ENCODE measurements around the gene SDHAF1.
A peak's percentile ranks its signal among the peaks of the same experiment; 100 is the strongest.

Gene SDHAF1

GRCh38 chr19:35987571-35987896 is 7.5 kb upstream of the SDHAF1 start:
- no peak for DNase-seq

DNA sequence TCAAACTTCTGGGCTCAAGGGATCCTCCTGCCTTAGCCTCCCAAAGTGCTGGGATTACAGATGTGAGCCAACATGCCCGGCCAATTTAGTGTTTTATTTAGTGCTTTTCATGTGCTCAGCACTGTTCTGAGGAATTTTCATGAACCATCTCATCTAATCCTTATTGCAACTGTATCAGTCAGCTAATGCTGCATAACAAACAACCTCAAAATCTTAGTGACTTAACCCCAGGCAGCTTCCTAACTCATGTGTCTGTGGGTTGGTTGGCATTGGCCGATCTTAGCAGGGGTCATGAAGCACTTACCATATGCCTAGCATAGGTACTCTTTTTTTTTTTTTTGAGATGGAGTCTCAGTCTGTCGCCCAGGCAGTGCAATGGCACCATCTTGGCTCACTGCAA is 6.2 kb upstream of the SDHAF1 start:
- no peak for DNase-seq

- no peak for DNase-seq
Observed at GRCh38 chr19:35990156-35990555, 4.8 kb upstream of the SDHAF1 start.

GRCh38 chr19:35990771-35991730 is 3.9 kb upstream of the SDHAF1 start:
- no peak for DNase-seq

DNA sequence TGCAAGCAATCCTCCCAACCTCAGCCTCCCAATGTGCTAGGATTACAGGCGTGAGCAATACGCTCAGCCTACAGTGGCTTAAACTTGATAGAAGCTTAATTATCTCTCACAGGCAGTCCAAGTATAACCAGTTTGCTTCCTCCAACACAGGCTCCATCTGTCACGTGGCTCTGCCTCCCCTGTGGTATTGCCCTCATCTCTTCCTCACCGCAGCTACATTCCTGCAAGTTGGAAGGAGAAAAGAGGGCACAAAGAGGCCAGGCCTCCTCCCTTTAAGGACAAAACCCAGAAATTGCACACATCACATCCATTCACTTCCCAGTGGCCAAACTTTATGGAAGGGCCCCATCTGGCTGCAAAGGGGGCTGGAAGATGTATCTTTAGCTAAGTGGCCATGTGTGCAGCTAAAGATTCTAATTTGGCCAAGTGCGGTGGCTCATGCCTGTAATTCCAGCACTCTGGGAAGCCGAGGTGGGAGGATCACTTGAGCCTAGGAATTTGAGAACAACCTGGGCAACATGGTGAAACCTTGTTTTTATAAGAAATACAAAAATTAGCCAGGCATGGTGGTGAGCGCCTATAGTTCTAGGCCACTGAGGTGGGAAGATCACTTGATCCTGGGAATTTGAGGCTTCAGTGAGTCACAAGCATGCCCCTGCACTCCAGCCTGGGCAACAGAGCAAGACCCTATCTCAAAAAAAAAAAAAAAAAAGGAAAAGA is 3.1 kb upstream of the SDHAF1 start:
- no peak for DNase-seq

DNA sequence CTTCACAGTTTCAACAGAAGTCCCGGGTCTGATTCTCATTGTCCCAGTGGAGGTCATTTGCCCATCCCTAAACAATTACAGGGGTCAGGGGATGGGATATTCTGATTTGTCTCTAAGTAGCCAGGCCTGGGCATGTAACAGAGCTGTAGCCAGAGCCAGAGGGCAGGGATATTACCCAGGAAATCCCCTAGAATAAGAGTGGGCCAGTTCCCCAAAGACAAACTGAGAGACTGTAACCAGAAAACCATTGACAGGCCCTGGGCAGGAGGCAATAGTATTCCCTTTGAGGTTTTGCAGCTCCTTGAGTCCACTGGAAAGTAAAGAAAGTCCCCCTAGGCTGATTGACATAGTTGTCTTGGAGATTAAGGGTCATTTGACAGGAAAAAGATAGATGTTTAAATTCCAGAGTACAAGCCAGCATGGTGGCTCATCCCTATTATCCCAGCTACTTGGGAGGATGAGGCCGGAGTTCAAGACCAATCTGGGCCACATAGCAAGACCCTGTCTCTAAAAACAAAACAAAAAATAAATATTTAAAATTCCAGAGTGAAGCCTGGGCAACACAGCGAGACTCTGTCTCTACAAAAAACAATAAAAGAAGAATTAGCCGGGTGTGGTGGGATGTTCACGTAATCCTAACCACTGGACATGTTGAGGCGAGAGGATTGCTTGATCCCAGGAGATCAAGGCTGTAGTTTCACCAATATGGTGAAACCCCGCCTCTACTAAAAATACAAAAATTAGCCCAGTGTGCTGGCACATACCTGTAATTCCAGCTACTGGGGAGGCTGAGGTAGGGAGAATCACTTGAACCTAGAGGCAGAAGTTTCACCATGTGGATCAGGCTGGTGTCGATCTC is 1.9 kb upstream of the SDHAF1 start:
- no peak for DNase-seq

GRCh38 chr19:35993923-35994598 is 927 bp upstream of the SDHAF1 start:
- DNase-seq: no peak

GRCh38 chr19:35996777-35997176 is 1.8 kb downstream of the SDHAF1 start:
- no peak for DNase-seq

- no peak for DNase-seq
Observed at GRCh38 chr19:36001605-36002004, 6.6 kb downstream of the SDHAF1 start.

- no peak for DNase-seq
Observed at GRCh38 chr19:36003284-36003683, 8.3 kb downstream of the SDHAF1 start.

DNA sequence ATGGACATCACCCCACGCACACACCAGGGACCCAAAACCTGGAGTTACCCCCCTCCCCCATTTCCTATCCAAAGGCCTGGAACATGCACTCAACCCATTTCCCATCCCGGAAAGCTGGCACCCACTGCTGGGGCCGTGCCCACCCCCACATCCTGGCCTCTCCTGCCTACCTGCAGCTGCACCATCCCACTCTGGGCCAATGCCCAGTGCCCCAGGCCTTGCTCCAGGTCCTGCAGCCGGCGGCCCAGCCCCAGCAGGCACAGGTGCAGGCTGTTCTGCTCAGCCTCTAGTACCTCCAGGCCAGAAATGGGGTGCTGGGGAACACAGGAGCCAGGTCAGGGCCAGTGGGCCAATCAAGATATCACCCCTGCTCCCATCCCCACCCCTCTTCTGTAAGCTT is 12.0 kb downstream of the SDHAF1 start:
- no peak for DNase-seq

GRCh38 chr19:36008336-36008978 is 13.5 kb downstream of the SDHAF1 start, which contains the start of gene SYNE4:
Gene SYNE4, minus strand, starts transcription at chr19:36008813. Its CDS starts 132 bp downstream, at chr19:36008681.
- no peak for DNase-seq

- peak; percentile 18 for DNase-seq
Observed at GRCh38 chr19:36009220-36009619, 14.2 kb downstream of the SDHAF1 start.

GRCh38 chr19:36009633-36010379 is 14.8 kb downstream of the SDHAF1 start:
- no peak for DNase-seq

DNA sequence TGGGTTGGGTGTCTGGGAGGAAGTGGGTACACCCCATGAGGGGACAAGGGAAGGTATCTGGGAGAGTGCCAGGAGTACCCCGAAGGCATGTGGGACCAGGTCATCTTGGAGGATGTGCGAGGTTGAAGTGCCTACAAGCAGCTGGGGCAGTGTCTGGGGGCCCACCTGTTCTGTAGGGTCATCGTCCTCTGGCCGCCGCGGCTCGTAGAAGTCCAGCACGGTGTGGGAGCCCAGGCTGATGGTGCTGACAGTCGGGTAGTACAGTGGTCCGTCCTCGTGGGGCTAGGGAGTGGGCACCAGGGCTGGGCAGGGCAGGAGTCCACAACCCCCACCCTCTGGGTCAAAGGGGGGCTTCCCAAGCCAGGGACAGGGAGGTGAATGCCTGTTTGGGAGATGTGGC is 15.4 kb downstream of the SDHAF1 start:
- no peak for DNase-seq

- DNase-seq: no peak
Observed at GRCh38 chr19:36013280-36014011, 18.5 kb downstream of the SDHAF1 start.

DNA sequence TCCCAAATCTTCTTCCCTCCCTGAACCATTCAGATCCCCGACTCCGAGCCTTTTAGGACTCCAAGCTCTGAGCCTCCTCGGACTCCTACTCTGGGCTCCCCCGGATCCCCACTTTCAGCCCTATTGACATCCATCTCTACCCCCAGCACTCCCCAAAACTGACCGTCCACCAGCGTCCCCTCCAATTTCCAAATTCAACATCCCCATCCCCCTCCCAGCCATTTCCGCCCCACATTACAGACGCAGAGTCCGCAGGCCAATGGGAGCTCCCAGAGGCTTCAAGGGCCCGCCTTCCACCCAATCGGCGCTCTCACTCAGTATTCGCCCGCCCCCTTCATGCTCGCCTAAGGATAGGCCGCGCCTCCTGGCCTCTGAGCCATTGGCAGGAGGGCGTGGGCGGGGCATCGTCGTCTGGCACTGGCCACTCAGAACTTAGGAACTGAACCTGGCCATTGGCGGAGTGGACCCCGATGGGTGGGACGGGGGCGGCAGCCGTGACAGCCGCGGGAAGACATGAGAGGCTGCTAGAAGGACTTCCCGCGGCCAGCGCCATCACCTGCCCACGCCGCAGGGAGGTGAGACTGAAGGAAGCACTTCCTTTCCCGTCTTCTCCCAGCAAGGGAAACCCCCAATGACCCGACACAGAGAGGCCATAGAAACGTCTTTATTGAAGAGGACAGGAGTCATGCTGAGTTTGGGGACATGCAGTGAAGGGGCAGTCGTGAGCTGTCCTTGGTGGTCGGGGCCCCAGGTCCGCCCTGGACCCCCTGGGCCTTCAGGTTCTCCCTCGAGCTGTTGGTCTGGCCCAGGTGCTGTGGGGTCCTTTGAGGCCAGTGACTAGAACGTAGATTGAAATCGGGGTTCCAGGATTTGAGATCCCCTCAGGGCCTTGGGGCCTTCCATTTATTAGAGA is 19.3 kb downstream of the SDHAF1 start, which contains the start of gene ALKBH6:
Gene ALKBH6, minus strand, starts transcription at position 202 of the 913 bp plus-strand sequence. CDS start 816 bp downstream, outside the sequence.
- DNase-seq: peak; percentile 98

DNA sequence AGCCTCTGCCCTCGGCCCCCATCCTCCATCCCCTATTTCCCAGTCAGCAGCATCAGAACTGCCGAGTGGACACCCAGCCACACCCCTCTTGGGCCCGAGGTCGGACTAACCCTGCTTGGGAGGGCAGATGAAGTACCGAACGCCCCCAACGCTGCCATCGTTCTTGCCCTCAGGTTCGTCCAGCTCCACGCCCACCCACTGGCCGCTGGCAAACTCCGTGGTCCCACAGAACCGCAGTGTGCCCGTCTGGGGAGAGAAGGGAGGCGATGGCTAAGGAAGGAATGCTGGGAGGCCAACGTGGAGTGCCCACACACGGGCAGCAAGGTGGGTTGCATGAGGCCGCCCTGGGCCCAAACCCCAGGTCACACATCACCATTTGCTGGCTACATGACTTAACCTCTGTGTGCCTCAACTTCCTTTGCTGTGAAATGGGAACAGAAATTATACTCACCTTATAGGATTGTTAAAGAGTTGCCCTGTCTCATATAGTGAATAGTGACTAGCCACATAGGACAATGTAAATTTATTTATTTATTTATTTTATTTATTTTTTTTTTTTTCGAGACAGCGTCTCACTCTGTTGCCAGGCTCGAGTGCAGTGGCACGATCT is 24.2 kb downstream of the SDHAF1 start:
- DNase-seq: no peak

DNA sequence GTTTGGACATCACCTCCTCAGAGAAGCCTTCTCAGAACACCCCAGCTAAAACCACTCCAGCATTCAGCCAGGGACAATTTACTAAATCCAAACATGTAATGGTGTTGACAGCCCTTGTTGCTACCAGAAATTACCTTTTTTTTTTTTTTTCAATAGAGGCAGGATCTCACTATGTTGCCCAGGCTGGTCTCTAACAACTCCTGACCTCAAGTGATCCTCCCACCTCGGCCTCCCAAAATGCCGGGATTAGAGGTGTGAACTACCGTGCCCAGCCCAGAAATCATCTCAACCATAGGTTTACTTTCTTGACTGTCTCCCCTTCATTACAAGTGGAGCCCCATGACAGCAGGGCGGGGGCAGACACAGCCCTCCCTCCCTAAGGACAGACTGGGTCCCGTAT is 28.4 kb downstream of the SDHAF1 start:
- DNase-seq: no peak
